ENCODE results near the gene ZNF408. TPM values are rescaled to one million over a fixed set of nuclear protein-coding genes. Genes with fewer than 3 reads are reported as not detected.

Gene ZNF408
- polyA plus RNA-seq, 3 donors = 7.5 to 11.3 (median 11.1) TPM

GRCh38 chr11:46718155-46719019 lies 17.6 kb downstream of the ZNF408 start:
- DNase-seq (ENCODE audit: extremely low read depth in 1 of 11, low read depth in 9 of 11, low spot score in 4 of 11) = no peak

GRCh38 chr11:46719048-46719542 lies 18.3 kb downstream of the ZNF408 start, which contains the start of gene F2:
F2 (plus strand) TSS chr11:46719213; CDS start chr11:46719236, 23 bp downstream.
- no peak for DNase-seq (ENCODE audit: extremely low read depth in 1 of 11, low read depth in 9 of 11, low spot score in 4 of 11)

- no peak for DNase-seq (ENCODE audit: extremely low read depth in 1 of 11, low read depth in 9 of 11, low spot score in 4 of 11)
Measured at GRCh38 chr11:46719543-46720218, 18.9 kb downstream of the ZNF408 start.

- DNase-seq (ENCODE audit: extremely low read depth in 1 of 11, low read depth in 9 of 11, low spot score in 4 of 11) = no peak
Measured at GRCh38 chr11:46721286-46721685, 20.5 kb downstream of the ZNF408 start.

GRCh38 chr11:46722566-46723358 lies 21.9 kb downstream of the ZNF408 start:
- no peak for DNase-seq (ENCODE audit: extremely low read depth in 1 of 11, low read depth in 9 of 11, low spot score in 4 of 11)

GRCh38 chr11:46723359-46723680 lies 22.5 kb downstream of the ZNF408 start:
- DNase-seq (ENCODE audit: extremely low read depth in 1 of 11, low read depth in 9 of 11, low spot score in 4 of 11) = no peak

- no peak for DNase-seq (ENCODE audit: extremely low read depth in 1 of 11, low read depth in 9 of 11, low spot score in 4 of 11)
Measured at GRCh38 chr11:46724088-46724487, 23.3 kb downstream of the ZNF408 start.

- no peak for DNase-seq (ENCODE audit: extremely low read depth in 1 of 11, low read depth in 9 of 11, low spot score in 4 of 11)
Measured at GRCh38 chr11:46725338-46726205, 24.7 kb downstream of the ZNF408 start.

GRCh38 chr11:46726206-46726862 lies 25.5 kb downstream of the ZNF408 start:
- no peak for DNase-seq (ENCODE audit: extremely low read depth in 1 of 11, low read depth in 9 of 11, low spot score in 4 of 11)

GRCh38 chr11:46727952-46728658 lies 27.3 kb downstream of the ZNF408 start:
- no peak for DNase-seq (ENCODE audit: extremely low read depth in 1 of 11, low read depth in 9 of 11, low spot score in 4 of 11)

GRCh38 chr11:46728659-46729040 lies 27.8 kb downstream of the ZNF408 start:
- DNase-seq (ENCODE audit: extremely low read depth in 1 of 11, low read depth in 9 of 11, low spot score in 4 of 11) = no peak

- no peak for DNase-seq (ENCODE audit: extremely low read depth in 1 of 11, low read depth in 9 of 11, low spot score in 4 of 11)
Measured at GRCh38 chr11:46729110-46730027, 28.5 kb downstream of the ZNF408 start.

GRCh38 chr11:46731545-46731944 lies 30.7 kb downstream of the ZNF408 start:
- DNase-seq (ENCODE audit: extremely low read depth in 1 of 11, low read depth in 9 of 11, low spot score in 4 of 11) = no peak

- DNase-seq (ENCODE audit: extremely low read depth in 1 of 11, low read depth in 9 of 11, low spot score in 4 of 11) = no peak
Measured at GRCh38 chr11:46733234-46733633, 32.4 kb downstream of the ZNF408 start.

- DNase-seq (ENCODE audit: extremely low read depth in 1 of 11, low read depth in 9 of 11, low spot score in 4 of 11) = no peak
Measured at GRCh38 chr11:46736146-46736545, 35.3 kb downstream of the ZNF408 start.

- DNase-seq (ENCODE audit: extremely low read depth in 1 of 11, low read depth in 9 of 11, low spot score in 4 of 11) = no peak
Measured at GRCh38 chr11:46736615-46737014, 35.8 kb downstream of the ZNF408 start.

- DNase-seq (ENCODE audit: extremely low read depth in 1 of 11, low read depth in 9 of 11, low spot score in 4 of 11) = no peak
Measured at GRCh38 chr11:46737699-46738098, 36.9 kb downstream of the ZNF408 start.

Data from renal cortex interstitium (tissue), 11 donors.